Parathyroid adenoma (tissue), 2 donors: ENCODE results near the gene CD36.

Experiments
- H2AFZ ChIP-seq: fragments of 300-600 bp; sonication (generic); one replicate; pipeline ENCODE4 v1.7.0; 2017; ENCODE audit warnings: antibody characterized with exemption, mild to moderate bottlenecking
- H3K27ac ChIP-seq: fragments of 300-600 bp; sonication (generic); one replicate; pipeline ENCODE4 v1.7.0; 2017
- H3K27me3 ChIP-seq: fragments of 300-600 bp; sonication (generic); one replicate; pipeline ENCODE4 v1.7.0; 2017; ENCODE audit warnings: low read length; ENCODE audit not compliant: control insufficient read depth, insufficient read depth
- H3K36me3 ChIP-seq: fragments of 300-600 bp; sonication (generic); one replicate; pipeline ENCODE4 v1.7.0; 2017; ENCODE audit warnings: low read length; ENCODE audit not compliant: control insufficient read depth, insufficient read depth
- H3K4me1 ChIP-seq: fragments of 300-600 bp; sonication (generic); one replicate; pipeline ENCODE4 v1.7.0; 2017; ENCODE audit warnings: control low read depth
- H3K4me2 ChIP-seq: fragments of 300-600 bp; sonication (generic); one replicate; pipeline ENCODE4 v1.7.0; 2017; ENCODE audit warnings: low read length
- H3K4me3 ChIP-seq: fragments of 300-600 bp; sonication (generic); one replicate; pipeline ENCODE4 v1.7.0; 2017; ENCODE audit warnings: low read depth, low read length
- H3K79me2 ChIP-seq: fragments of 300-600 bp; sonication (generic); one replicate; pipeline ENCODE4 v1.7.0; 2017; ENCODE audit warnings: control low read depth
- H3K9ac ChIP-seq: fragments of 300-600 bp; sonication (generic); one replicate; pipeline ENCODE4 v1.7.0; 2017; ENCODE audit warnings: mild to moderate bottlenecking
- H3K9me3 ChIP-seq: fragments of 300-600 bp; sonication (generic); one replicate; pipeline ENCODE4 v1.7.0; 2017; ENCODE audit warnings: low read length; ENCODE audit not compliant: control insufficient read depth
- TF ChIP-seq, protein P1 (sequence below): fragments of 300-600 bp; sonication (generic); IDR thresholded peaks from one replicate; pipeline ENCODE4 v1.7.0; 2017; ENCODE audit warnings: antibody characterized with exemption, mild to moderate bottlenecking
- donor health status: primary hyperparathyroidism.

Gene CD36

DNA sequence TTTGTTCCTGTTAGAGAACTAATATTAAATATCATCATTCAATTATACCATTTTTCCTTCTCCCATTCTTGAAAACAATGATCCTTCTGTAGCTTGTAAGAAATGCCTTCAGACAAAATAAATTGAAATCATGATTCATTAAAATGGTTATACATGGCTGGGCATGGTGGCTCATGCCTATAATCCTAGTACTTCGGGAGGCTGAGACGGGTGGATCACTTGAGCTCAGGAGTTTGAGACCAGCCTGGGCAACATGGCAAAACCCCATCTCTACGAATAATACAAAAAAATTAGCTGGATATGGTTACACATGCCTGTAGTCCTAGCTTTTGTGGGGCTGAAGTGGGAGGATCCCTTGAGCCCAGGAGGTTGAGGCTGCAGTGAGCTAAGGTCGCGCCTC, 13.0 kb downstream of the CD36 start:
- no peaks in the 10 kb centered on the region for H3K79me2 ChIP-seq
- H3K9ac ChIP-seq, result no peak overlapping the region
- no peaks in the 10 kb centered on the region for H3K36me3 ChIP-seq
- no peaks in the 10 kb centered on the region for H3K9me3 ChIP-seq
- TF ChIP-seq, protein P1, sequence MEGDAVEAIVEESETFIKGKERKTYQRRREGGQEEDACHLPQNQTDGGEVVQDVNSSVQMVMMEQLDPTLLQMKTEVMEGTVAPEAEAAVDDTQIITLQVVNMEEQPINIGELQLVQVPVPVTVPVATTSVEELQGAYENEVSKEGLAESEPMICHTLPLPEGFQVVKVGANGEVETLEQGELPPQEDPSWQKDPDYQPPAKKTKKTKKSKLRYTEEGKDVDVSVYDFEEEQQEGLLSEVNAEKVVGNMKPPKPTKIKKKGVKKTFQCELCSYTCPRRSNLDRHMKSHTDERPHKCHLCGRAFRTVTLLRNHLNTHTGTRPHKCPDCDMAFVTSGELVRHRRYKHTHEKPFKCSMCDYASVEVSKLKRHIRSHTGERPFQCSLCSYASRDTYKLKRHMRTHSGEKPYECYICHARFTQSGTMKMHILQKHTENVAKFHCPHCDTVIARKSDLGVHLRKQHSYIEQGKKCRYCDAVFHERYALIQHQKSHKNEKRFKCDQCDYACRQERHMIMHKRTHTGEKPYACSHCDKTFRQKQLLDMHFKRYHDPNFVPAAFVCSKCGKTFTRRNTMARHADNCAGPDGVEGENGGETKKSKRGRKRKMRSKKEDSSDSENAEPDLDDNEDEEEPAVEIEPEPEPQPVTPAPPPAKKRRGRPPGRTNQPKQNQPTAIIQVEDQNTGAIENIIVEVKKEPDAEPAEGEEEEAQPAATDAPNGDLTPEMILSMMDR, result no peak
- H3K27ac ChIP-seq, result no peak overlapping the region
- H3K4me2 ChIP-seq, result no peak overlapping the region
- no peak overlapping the region for H2AFZ ChIP-seq
- no peak overlapping the region for H3K4me3 ChIP-seq
- H3K4me1 ChIP-seq, result no peaks in the 10 kb centered on the region
- H3K27me3 ChIP-seq, result no peaks in the 10 kb centered on the region

DNA sequence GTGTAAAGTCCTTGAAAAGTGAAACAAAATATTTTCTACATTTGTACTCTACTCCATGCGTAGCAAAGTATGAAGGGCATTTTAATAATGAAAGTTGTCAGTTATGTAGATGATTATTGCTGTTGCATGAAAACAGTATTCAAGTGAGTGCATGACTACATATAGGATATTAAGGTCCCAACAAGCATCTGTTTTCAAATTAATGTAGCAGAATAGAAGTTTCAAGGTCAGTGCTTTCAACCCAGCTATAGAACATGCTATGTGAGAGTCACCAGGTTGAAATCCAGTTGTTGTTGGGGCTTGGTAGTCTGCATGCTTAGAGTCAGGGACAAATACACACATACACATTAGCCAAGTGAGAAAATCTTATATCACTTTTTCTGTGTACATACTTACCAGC, 14.8 kb downstream of the CD36 start:
- H2AFZ ChIP-seq, result no peak overlapping the region
- no peak overlapping the region for H3K27ac ChIP-seq
- TF ChIP-seq, protein P1, result no peak
- H3K27me3 ChIP-seq, result no peaks in the 10 kb centered on the region
- no peaks in the 10 kb centered on the region for H3K9me3 ChIP-seq
- H3K36me3 ChIP-seq, result no peaks in the 10 kb centered on the region
- H3K79me2 ChIP-seq, result no peaks in the 10 kb centered on the region
- no peak overlapping the region for H3K9ac ChIP-seq
- no peak overlapping the region for H3K4me2 ChIP-seq
- H3K4me1 ChIP-seq, result no peaks in the 10 kb centered on the region
- H3K4me3 ChIP-seq, result no peak overlapping the region

GRCh38 chr7:80654887-80655340, 16.5 kb downstream of the CD36 start:
- no peaks in the 10 kb centered on the region for H3K36me3 ChIP-seq
- TF ChIP-seq, protein P1, result no peak

GRCh38 chr7:80656029-80656428, 17.6 kb downstream of the CD36 start:
- no peak overlapping the region for H3K4me2 ChIP-seq
- no peaks in the 10 kb centered on the region for H3K4me1 ChIP-seq
- H3K27ac ChIP-seq, result no peak overlapping the region
- no peaks in the 10 kb centered on the region for H3K36me3 ChIP-seq
- H3K9me3 ChIP-seq, result no peaks in the 10 kb centered on the region
- H2AFZ ChIP-seq, result no peak overlapping the region
- no peak overlapping the region for H3K9ac ChIP-seq
- no peak overlapping the region for H3K4me3 ChIP-seq
- H3K79me2 ChIP-seq, result no peaks in the 10 kb centered on the region
- H3K27me3 ChIP-seq, result no peaks in the 10 kb centered on the region
- TF ChIP-seq, protein P1, result no peak

More at GRCh38 chr7:80654887-80655340, 16.5 kb downstream of the CD36 start:
- H3K9ac ChIP-seq, result no peak overlapping the region
- H3K4me3 ChIP-seq, result no peak overlapping the region
- H3K27me3 ChIP-seq, result no peaks in the 10 kb centered on the region
- H3K4me2 ChIP-seq, result no peak overlapping the region
- H3K27ac ChIP-seq, result no peak overlapping the region
- no peaks in the 10 kb centered on the region for H3K4me1 ChIP-seq
- no peak overlapping the region for H2AFZ ChIP-seq
- no peaks in the 10 kb centered on the region for H3K9me3 ChIP-seq
- H3K79me2 ChIP-seq, result no peaks in the 10 kb centered on the region
